HG03558 (cell line): ENCODE data around the gene PLXNA4.

ENCODE experiments used
- ATAC-seq: cut with Tn5 transposase; IDR thresholded peaks from one replicate; pipeline ENCODE4 v1.9.1; 2021; ENCODE audit warnings: moderate number of reproducible peaks; ENCODE audit not compliant: unreplicated experiment; ENCODE audit errors: extremely low read depth

Gene PLXNA4

GRCh38 chr7:132296820-132297219 is 279.4 kb downstream of the PLXNA4 start:
- no peak for ATAC-seq

GRCh38 chr7:132295175-132295574 is 281.1 kb downstream of the PLXNA4 start:
- ATAC-seq: no peak

GRCh38 chr7:132292803-132293202 is 283.5 kb downstream of the PLXNA4 start:
- no peak for ATAC-seq

- no peak for ATAC-seq
These were observed 284.8 kb downstream of the PLXNA4 start for GRCh38 chr7:132291481-132291880.

GRCh38 chr7:132290021-132290420 is 286.2 kb downstream of the PLXNA4 start:
- no peak for ATAC-seq

GRCh38 chr7:132286836-132287235 is 289.4 kb downstream of the PLXNA4 start:
- no peak for ATAC-seq

GRCh38 chr7:132280335-132280734 is 295.9 kb downstream of the PLXNA4 start:
- no peak for ATAC-seq

GRCh38 chr7:132279718-132280117 is 296.6 kb downstream of the PLXNA4 start:
- ATAC-seq: no peak

- no peak for ATAC-seq
These were observed 299.1 kb downstream of the PLXNA4 start for GRCh38 chr7:132276976-132277725.

- no peak for ATAC-seq
These were observed 300.0 kb downstream of the PLXNA4 start for GRCh38 chr7:132276234-132276630.

- ATAC-seq: no peak
These were observed 300.6 kb downstream of the PLXNA4 start for GRCh38 chr7:132275416-132276233.

GRCh38 chr7:132272763-132273371 is 303.4 kb downstream of the PLXNA4 start:
- no peak for ATAC-seq

- no peak for ATAC-seq
These were observed 305.8 kb downstream of the PLXNA4 start for GRCh38 chr7:132270517-132270916.

- ATAC-seq: no peak
These were observed 306.6 kb downstream of the PLXNA4 start for GRCh38 chr7:132269718-132270117.

- no peak for ATAC-seq
These were observed 313.1 kb downstream of the PLXNA4 start for GRCh38 chr7:132263151-132263550.

GRCh38 chr7:132262160-132262470 is 314.2 kb downstream of the PLXNA4 start:
- ATAC-seq: no peak

GRCh38 chr7:132261327-132262159 is 314.7 kb downstream of the PLXNA4 start:
- no peak for ATAC-seq

- ATAC-seq: no peak
These were observed 318.0 kb downstream of the PLXNA4 start for GRCh38 chr7:132258231-132258630.

- ATAC-seq: no peak
These were observed 319.0 kb downstream of the PLXNA4 start for GRCh38 chr7:132257253-132257652.

GRCh38 chr7:132256721-132257212 is 319.5 kb downstream of the PLXNA4 start:
- ATAC-seq: no peak
